GM21717 (cell line): ENCODE measurements around the gene NCAN.
"Not testable (repeated sequence)": the region's sequence is repeated elsewhere in the genome, so short reads cannot be mapped to it uniquely, and the experiment has no call there.

Experiments used
- ATAC-seq: cut with Tn5 transposase; IDR thresholded peaks from one replicate; pipeline ENCODE4 v1.9.1; 2021; ENCODE audit warnings: mild to moderate bottlenecking, moderate library complexity; ENCODE audit not compliant: unreplicated experiment

Gene NCAN

DNA sequence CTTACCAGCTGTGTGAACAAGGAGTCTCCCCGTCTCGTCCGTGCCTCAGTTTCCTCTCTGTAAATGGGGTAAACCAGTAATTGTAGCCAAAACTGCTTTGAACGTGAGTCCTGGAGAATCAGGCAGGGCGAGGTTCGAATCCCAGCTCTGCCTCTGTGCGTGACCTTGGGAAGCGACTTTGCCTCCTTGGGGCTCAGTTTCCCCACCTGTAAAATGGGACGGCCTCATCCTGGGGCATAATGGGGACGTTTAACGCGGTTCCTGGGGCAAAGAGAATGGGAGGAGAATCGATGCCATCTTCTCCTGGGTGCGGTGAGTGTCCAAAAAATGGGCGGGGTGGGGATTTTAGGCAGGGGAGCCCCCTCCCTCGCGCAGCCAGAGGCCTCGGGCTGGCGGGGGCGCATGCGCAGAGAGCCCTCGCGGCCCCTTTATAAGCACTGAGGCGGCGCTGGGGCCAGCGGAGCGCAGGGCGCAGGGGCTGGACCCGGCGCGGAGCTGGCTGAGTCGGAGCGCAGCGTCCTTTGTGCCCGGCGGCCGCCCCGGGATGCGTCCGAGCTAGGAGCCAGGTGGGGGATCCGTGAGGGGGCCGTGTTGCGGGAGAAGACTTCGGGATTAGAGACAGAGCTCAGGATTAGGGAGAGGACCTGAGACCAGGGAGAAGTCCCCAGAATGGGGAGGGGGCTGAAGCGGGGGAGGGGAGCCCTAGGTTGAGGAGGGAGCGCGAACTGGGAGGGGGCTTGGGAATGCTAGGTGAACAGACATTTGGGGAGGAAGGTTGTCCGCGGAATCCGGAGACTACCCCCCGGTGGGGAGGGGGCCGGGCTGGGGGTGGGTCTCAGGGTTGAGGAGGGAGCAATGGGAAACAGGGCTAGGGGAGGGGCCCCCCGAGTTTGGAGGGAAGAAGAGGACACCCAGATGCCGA, at the start of gene NCAN:
NCAN (plus strand) TSS at position 460 of the 922 bp plus-strand sequence. CDS start 4,996 bp downstream, outside the sequence.
- no peak for ATAC-seq

DNA sequence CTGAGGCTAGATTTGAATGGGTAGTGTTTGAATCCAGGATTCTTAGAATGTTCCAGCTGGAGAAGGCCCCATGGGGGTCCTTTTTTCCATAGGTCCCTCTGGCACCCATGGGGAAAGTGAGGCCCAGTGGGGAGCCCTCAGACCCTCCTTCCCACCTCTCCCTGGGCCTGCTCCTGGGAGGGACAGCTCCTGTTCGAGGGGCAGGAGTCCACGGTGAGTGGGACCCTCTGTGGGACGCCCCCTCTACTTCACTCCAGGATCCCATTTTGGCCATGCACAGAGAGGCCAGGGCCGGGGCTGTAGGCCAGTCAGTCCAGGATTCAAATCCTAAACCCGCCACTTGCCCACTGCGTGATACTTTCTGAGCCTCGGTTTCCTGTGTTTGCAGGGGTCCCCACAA, 49.3 kb upstream of the NCAN start:
- ATAC-seq, result no peak

DNA sequence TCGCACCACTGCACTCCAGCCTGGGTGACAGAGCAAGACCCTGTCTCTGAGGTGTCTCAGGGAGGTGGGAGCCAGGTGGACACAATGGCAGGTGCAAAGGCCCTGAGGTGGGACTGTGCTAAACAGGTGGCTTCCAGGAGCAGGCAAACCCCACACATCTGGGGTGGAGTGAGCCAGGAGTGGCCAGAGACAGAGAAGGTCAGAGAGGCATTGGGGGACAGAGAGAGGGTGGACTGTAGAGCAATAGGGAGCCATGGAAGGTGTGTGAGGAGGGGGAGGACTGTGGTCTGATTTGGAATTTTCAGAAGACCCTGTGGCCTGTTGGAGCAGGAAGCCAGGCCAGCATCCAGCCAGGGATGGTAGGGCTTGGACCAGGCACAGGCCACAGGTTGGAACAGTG, 46.4 kb upstream of the NCAN start:
- ATAC-seq, result no peak

DNA sequence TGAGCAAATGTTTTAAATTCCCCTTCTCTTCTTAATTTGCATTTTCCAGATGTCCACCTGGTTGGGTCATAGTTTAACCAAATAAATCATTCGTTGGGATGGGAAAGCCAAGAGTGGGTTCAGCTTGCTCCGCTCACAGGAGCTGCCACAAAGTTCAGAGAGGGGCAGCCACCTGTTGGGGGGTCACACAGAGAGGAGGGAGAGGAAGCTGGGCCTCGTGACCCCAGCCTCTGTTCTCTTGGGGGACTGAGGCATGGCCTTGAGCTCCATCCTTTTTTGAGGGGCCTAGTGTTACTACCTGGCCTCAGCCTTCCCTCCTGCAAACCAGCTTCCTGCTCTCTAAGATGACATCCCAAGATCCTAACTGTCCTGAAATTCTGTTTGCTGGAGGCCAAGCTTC, 44.1 kb upstream of the NCAN start:
- ATAC-seq, result no peak

DNA sequence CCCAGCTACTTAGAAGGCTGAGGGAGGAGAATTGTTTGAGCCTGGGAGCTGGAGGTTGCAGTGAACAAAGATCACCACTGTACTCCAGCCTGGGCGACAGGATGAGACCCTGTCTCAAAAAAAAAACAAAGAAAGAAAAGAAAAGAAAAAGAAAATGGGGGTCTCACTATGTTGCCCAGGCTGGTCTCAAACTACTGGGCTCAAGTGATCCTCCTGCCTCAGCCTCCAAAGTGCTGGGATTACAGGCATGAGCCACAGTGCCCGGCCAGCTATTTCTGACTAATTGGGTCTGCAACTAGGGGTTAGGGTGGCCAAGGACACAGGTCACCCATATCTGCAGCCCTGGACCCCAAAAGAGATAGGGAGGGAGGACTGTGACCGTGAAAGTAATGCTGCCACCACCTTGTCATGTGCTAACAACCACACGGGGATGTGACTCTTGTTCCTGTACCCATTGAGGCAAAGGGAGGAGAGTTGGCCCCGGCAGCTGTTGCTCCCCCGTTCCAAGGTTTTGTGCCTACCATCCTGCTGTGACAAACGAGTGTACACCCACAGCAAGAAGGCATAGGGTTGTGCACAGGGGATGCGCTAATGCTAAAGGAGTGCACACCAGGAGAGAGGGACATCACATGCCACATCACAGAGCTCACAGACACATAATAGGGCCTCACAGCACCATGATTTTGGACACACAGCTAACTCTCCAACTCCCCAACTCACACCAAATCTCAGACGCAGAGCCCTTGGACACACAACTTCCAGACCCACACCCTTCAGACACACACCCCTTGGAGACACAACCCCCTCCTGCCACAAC, 42.3 kb upstream of the NCAN start:
- ATAC-seq, result peak; percentile 8

GRCh38 chr19:19170053-19170872, 41.5 kb upstream of the NCAN start, which contains the start of gene MEF2B:
MEF2B (minus strand) TSS chr19:19170263; CDS start chr19:19150735, 19,528 bp downstream.
- peak; percentile 70 for ATAC-seq

DNA sequence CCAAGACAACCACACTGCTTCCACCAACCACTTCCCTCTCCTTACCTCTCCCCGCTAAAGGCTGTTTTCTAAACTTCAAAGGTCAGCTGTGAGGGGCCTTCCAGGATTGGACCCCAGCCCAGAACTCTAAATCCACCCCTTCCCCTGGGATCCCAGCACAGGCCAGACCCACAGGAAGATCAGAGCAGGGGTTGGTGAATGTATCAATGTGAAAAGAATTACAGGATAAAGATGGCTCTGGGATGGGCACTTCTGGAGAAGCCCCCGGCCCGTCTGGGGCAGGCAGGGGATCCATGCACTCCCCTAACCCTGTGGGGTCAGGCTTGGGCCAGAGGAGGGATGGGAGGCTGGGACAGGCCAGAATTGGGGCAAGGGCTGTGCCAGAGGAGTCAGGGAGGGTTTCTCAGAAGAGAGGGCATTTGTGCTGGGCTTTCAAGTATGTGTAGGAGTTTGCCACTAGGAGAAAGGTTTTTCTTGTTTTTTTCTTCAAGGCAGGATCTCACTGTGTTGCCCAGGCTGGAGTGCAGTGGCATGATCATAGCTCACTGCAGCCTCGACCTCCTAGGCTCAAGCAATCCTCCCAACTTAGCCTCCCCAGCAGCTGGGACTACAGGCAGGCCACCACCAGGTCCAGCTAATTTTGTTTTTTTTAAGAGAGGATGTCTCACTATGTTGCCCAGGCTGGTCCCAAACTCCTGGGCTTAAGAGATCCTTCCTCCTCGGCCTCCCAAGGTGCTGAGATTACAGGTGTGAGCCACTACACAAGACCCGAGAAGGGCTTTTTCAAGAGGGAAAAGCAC, 40.7 kb upstream of the NCAN start:
- no peak for ATAC-seq

DNA sequence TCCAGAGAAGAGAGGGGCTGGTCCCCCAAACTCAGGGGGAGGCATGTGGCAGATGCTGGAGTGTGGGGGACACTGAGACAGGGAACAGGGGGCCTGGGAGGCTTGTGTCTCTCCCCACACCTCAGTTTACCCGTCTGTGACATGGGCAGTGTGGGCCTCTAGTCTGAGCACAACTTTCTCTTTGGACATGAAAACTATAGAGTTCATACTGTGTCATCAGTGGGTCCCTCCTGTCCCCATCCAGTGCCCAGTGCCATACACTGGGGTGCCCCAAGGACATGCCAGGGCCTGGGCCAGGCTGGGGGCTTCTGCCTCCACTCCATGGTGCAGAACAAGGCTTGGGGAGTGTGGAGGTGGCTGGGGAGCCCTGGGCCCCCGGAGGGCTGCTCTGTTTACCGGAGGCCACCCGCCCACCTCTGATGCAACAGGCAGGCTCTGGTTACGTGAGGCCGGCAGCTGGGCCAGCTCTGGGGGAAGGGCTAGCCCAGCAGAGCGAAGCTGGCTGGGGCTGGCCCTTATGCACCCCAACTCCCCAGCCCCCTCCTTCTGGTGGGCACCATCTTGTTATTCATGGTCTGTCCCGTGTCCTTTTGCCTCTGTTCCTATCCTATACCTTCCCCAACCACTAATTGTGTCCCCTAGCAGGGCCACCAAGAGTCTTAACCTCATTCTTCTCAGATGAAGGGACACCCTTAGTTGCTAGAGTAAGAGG, 39.8 kb upstream of the NCAN start:
- no peak for ATAC-seq

DNA sequence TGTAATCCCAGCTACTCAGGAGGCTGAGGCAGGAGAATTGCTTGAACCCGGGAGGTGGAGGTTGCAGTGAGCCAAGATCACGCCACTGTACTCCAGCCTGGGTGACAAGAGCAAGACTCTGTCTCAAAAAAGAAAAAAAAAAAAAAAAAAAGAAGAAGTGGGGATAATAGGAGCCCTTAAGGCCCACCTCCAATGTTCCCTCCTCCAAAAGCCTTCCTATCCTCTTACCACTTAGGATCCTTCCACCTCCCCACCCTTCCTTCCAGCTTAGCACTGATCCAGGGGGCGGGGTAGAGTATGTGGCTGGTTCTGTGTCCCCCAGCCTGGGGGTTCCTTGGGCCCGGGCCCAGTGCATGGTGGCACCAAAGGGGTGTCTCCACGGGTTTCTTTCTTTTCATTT, 38.5 kb upstream of the NCAN start:
- ATAC-seq, result not testable (repeated sequence)

GRCh38 chr19:19176950-19177349, 34.8 kb upstream of the NCAN start:
- ATAC-seq, result no peak

GRCh38 chr19:19179548-19180441, 32.0 kb upstream of the NCAN start:
- ATAC-seq, result no peak

GRCh38 chr19:19181488-19181998, 30.2 kb upstream of the NCAN start:
- no peak for ATAC-seq

DNA sequence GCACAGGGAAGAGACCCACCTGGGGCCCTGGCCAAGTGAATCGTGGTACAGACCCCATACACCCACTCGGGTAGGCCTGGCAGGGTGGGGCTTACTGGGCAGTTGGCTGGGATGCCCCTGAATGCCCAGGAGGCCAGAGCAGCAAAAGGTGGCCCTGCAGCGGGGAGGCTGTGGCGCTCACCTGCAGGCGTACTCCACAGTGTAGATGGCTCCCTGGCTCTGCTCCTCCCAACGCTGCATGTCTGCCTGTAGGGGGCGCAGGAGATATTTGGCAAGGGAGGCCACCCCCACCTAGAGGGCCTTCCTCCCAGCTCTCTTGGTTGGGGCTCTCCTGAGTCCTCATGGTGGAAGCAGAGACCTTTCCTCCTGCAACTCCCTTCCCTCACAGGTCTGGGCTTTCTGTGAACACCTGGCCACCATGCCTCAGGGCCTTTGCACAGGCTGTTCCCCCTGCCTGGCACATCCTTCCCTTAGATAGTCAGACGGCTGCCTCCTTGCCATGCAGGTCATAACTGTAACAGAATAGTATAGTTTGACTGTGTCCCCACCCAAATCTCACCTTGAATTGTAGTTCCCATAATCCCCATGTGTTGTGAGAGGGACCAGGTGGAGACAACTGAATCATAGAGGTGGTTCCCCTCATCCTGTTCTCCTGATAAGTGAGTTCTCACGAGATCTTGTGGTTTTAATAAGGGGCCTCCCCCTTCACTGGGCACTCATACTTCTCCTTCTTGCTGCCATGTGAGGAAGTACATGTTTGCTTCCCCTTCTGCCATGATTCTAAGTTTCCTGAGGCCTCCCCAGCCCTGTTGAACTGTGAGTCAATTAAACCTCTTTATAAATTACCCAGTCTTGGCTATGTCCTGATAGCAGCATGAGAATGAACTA, 25.7 kb upstream of the NCAN start:
- ATAC-seq, result no peak

DNA sequence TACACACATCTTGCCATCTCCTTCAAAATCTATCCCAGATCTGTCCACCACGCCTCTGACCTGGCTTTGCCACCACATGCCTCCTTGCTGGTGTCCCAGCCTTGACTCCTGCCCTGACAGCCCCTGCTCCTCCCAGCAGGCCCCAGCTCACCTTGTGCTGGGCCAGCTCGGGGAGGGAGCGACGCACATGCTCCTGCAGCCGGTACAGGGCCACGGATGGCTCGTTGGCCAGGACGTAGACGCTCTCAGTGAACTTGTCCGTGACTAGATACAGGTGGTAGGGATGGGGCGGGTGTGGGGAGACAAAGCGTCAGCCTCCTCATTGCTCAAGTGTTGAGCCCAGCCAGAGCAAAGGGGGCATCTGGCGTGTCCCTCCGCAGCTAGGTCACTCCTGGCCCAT, 25.0 kb upstream of the NCAN start:
- no peak for ATAC-seq

DNA sequence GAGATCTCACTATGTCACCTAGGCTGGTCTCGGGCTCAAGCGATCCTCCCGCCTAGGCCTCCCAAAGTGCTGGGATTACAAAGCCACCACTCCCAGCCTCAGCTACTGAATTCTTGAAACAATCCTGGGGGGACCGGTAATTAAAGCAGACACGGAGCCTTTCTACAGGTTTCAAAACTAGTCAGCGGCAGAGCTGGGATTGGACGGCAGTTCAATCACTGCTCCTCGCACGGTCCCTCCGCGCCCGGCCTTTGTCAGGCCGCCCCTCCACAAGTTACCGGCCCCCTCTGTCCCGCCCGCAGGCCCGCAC, 20.0 kb upstream of the NCAN start:
- no peak for ATAC-seq

DNA sequence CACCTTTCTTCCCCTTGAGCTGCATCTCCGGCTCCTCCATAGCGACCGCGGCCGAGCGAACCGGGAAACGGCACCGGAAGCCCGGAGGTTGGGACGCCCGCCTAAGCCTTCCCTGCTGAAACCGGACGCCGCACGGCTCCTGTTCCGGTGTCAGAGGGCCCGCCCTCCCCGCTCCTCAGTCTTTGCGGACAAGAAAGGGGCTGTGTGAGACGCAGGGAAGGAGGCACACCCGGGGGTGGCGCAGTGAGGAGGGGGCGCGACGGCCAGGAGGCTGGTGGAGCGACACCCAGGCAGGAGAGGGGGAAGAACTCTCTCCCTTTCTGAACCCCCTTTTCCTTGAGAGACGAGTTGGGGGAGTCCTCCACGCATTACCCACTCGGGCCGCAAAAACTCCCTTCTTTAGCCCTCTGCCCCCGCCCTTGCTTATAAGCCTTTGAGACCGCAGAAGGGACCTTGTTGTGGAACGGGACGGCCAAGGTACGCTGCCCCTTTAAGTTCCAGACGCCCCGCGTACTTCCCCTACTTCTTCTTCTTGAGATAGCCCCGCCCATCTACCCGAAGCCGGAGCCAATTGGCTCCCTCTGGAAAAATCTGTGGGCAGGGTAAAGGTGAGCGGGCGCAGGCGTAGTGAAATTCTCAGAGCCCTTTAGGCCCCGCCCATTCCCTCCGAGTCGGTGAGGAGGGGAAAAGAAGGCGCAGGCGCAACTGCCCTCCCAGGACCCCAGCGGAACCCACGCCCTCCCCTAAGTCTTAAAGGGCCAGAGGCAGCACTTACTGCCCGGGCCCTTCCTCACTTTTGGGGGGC, 19.5 kb upstream of the NCAN start, which contains the start of the genes BORCS8 and RFXANK:
BORCS8 (minus strand) TSS at position 75 of the 805 bp plus-strand sequence; CDS start at position 40, 35 bp downstream.
RFXANK (plus strand) TSS at position 181 of the 805 bp plus-strand sequence. CDS start 1,689 bp downstream, outside the sequence.
- ATAC-seq, result peak; percentile 64
